ENCODE measurements around the gene NUDT8.

GRCh38 chr11:67604815-67605214 lies 24.9 kb downstream of the NUDT8 start:
- TF ChIP-seq CTCF (IDR thresholded peaks at IDR 0.05) (no peak), POLR2A (IDR thresholded peaks at IDR 0.05; ENCODE audit: low read depth) (no peak)

Measured in esophagus muscularis mucosa (tissue), 3 donors.